Upper lobe of left lung (tissue), 4 donors: ENCODE data around the gene ME2.

ENCODE experiments used
- CTCF ChIP-seq, 6 experiments: fragments of 450-650 bp in 4 of 6; fragments of 200-600 bp in 2 of 6; sonication (generic) in 2 of 6; IDR thresholded peaks; one replicate each; pipeline ENCODE4 v1.5.1; 2016 to 2019; ENCODE audit warnings: antibody characterized with exemption in 6 of 6
- POLR2A ChIP-seq, 4 donors: fragments of 450-650 bp; IDR thresholded peaks; one replicate each; pipeline ENCODE4 v1.5.1; 2016 to 2017; ENCODE audit warnings: antibody characterized with exemption in 4 of 4, mild to moderate bottlenecking in 2 of 4
- POLR2AphosphoS5 ChIP-seq, 2 donors: sonication (generic); formaldehyde crosslinking; IDR thresholded peaks; one replicate each; pipeline ENCODE4 v1.5.1; 2017; ENCODE audit warnings: antibody characterized with exemption in 2 of 2

GRCh38 chr18:50981381-50981780 lies 102.5 kb downstream of the ME2 start:
- no peak for TF ChIP-seq POLR2A (IDR thresholded peaks at IDR 0.05)
- no peak for TF ChIP-seq CTCF (IDR thresholded peaks at IDR 0.05)
- TF ChIP-seq POLR2AphosphoS5 (IDR thresholded peaks at IDR 0.05) = no peak
